ENCODE measurements around the gene PTPN14. TPM values are rescaled to one million over a fixed set of nuclear protein-coding genes. Genes with fewer than 3 reads are reported as not detected.

Gene PTPN14
- total RNA-seq, 1 experiment from 2014 or later, result 209 TPM

DNA sequence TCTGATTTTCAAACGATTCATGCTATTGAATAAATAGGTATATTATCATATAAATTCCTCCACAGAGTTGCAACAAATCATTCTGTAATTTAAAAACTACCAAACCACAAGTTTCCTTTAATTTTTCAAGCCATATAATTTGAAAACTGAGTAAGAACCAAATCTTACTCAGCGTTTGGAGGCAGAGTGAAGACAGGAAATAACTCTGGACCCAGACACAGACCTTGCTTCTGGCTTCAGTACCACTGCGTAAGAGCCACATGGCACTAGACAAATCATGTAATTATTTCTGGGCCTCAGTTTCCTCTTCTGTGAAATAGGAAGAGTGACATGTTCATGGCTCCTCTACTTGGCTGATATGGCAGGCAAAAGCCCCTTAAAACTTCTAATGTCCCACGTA, 188.0 kb downstream of the PTPN14 start:
- DNase-seq (ENCODE audit: low read depth, low spot score) (no peak), ATAC-seq (no peak)
- Histone ChIP-seq H3K4me3 (ENCODE audit: low read depth in 2 of 2, low read length in 2 of 2) (no peak overlapping the region), H3K9me3 (ENCODE audit: control insufficient read depth, insufficient read depth, low read depth, low read length) (no peaks in the 10 kb centered on the region), H3K4me1 (ENCODE audit: control insufficient read depth, insufficient read depth, low read length) (no peaks in the 10 kb centered on the region), H3K27ac (ENCODE audit: low read length) (no peak overlapping the region), H3K36me3 (ENCODE audit: control insufficient read depth, insufficient read depth, low read length) (peaks cover 37% of the 10 kb centered on the region), H3K27me3 (ENCODE audit: control insufficient read depth, insufficient read depth, low read length) (no peaks in the 10 kb centered on the region)
- BruUV-seq (replicated peaks), result no TSS peak
- ChIA-PET CTCF (no interaction called here), POLR2A (interaction anchor here (0.7 kb wide), 1 partner anchor 23 kb away, joined by 3 read pairs; no protein-coding TSS in a partner anchor)
- intact Hi-C loops (cut with micrococcal nuclease; ENCODE audit: unreplicated experiment) (no loop called here), in situ Hi-C loops (cut with HindIII; ENCODE audit: low pct_unique_long_range_greater_than_20kb, low sequenced_read_pairs) (no loop called here)
- TF ChIP-seq POLR2AphosphoS5 (IDR thresholded peaks at IDR 0.05; ENCODE audit: low read depth, low read length) (no peak), TCF7L2 (IDR thresholded peaks at IDR 0.05; ENCODE audit: low read depth, low read length) (no peak), CTCF (IDR thresholded peaks at IDR 0.05) (no peak), SIN3A (IDR thresholded peaks at IDR 0.05; ENCODE audit: borderline replicate concordance, insufficient read depth, low read depth, low read length) (no peak)
- TF ChIP-seq, protein P1, sequence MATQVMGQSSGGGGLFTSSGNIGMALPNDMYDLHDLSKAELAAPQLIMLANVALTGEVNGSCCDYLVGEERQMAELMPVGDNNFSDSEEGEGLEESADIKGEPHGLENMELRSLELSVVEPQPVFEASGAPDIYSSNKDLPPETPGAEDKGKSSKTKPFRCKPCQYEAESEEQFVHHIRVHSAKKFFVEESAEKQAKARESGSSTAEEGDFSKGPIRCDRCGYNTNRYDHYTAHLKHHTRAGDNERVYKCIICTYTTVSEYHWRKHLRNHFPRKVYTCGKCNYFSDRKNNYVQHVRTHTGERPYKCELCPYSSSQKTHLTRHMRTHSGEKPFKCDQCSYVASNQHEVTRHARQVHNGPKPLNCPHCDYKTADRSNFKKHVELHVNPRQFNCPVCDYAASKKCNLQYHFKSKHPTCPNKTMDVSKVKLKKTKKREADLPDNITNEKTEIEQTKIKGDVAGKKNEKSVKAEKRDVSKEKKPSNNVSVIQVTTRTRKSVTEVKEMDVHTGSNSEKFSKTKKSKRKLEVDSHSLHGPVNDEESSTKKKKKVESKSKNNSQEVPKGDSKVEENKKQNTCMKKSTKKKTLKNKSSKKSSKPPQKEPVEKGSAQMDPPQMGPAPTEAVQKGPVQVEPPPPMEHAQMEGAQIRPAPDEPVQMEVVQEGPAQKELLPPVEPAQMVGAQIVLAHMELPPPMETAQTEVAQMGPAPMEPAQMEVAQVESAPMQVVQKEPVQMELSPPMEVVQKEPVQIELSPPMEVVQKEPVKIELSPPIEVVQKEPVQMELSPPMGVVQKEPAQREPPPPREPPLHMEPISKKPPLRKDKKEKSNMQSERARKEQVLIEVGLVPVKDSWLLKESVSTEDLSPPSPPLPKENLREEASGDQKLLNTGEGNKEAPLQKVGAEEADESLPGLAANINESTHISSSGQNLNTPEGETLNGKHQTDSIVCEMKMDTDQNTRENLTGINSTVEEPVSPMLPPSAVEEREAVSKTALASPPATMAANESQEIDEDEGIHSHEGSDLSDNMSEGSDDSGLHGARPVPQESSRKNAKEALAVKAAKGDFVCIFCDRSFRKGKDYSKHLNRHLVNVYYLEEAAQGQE (IDR thresholded peaks at IDR 0.05; ENCODE audit: insufficient read depth in 1 of 2, low read depth in 2 of 2, low read length in 1 of 2), result no peak

DNA sequence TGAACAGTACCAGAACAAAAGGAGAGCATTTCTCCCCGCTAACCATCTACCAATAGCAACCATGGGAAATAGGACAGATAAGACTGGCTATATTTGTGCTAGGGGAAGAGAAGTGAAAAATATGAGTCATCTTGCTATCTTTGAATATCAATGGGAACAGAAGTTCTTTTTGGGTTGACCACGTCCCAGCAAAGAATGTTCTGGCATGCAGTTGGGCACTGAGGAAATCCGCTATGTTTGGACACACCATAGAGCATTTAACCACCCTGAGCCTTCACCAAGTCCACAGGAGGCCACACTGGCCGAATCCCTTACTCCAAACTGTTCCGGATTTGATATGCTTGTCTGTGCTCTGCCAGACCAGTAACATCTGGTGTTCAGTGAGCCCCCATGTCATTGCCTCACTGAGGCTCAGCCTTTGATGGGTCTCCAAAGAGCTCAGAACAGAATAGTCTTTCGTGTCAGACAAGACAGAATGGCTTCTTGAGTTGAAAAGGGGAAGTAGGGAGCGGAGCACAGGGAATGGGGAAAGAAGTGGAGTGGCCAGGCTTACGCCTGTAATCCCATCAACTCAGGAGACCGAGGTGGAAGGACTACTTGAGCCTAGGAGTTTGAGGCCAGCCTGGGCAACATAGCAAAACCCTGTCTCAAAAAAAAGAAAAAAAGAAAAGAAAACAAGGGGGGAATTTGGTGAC, 189.1 kb downstream of the PTPN14 start:
- ATAC-seq (no peak), DNase-seq (ENCODE audit: low read depth, low spot score) (no peak)
- in situ Hi-C loops (cut with HindIII; ENCODE audit: low pct_unique_long_range_greater_than_20kb, low sequenced_read_pairs), result no loop called here
- ChIA-PET CTCF (no interaction called here), POLR2A (no interaction called here)
- no TSS peak for BruUV-seq (replicated peaks)
- H3K4me1 ChIP-seq (ENCODE audit: control insufficient read depth, insufficient read depth, low read length), result no peaks in the 10 kb centered on the region
- H3K27me3 ChIP-seq (ENCODE audit: control insufficient read depth, insufficient read depth, low read length), result no peaks in the 10 kb centered on the region
- intact Hi-C loops (cut with micrococcal nuclease; ENCODE audit: unreplicated experiment), result no loop called here
- no peak overlapping the region for H3K4me3 ChIP-seq (ENCODE audit: low read depth in 2 of 2, low read length in 2 of 2)
- H3K9me3 ChIP-seq (ENCODE audit: control insufficient read depth, insufficient read depth, low read depth, low read length), result no peaks in the 10 kb centered on the region
- TF ChIP-seq, protein P1 (IDR thresholded peaks at IDR 0.05; ENCODE audit: insufficient read depth in 1 of 2, low read depth in 2 of 2, low read length in 1 of 2), result no peak
- TF ChIP-seq POLR2AphosphoS5 (IDR thresholded peaks at IDR 0.05; ENCODE audit: low read depth, low read length) (no peak), TCF7L2 (IDR thresholded peaks at IDR 0.05; ENCODE audit: low read depth, low read length) (no peak), CTCF (IDR thresholded peaks at IDR 0.05) (no peak), SIN3A (IDR thresholded peaks at IDR 0.05; ENCODE audit: borderline replicate concordance, insufficient read depth, low read depth, low read length) (no peak)
- H3K27ac ChIP-seq (ENCODE audit: low read length), result no peak overlapping the region
- peaks cover 38% of the 10 kb centered on the region for H3K36me3 ChIP-seq (ENCODE audit: control insufficient read depth, insufficient read depth, low read length)

Measured in Panc1 (cell line).